ENCODE data around the gene OLFML1. TPM values are rescaled to one million over a fixed set of nuclear protein-coding genes. Genes with fewer than 3 reads are reported as not detected.

Gene OLFML1
- total RNA-seq, 1 donor from 2014 or later, result not detected

- DNase-seq (ENCODE audit: low read depth), result no peak
Observed at GRCh38 chr11:7531011-7531410, 45.7 kb downstream of the OLFML1 start.

GRCh38 chr11:7532405-7533145 is 47.3 kb downstream of the OLFML1 start:
- no peak for DNase-seq (ENCODE audit: low read depth)

DNA sequence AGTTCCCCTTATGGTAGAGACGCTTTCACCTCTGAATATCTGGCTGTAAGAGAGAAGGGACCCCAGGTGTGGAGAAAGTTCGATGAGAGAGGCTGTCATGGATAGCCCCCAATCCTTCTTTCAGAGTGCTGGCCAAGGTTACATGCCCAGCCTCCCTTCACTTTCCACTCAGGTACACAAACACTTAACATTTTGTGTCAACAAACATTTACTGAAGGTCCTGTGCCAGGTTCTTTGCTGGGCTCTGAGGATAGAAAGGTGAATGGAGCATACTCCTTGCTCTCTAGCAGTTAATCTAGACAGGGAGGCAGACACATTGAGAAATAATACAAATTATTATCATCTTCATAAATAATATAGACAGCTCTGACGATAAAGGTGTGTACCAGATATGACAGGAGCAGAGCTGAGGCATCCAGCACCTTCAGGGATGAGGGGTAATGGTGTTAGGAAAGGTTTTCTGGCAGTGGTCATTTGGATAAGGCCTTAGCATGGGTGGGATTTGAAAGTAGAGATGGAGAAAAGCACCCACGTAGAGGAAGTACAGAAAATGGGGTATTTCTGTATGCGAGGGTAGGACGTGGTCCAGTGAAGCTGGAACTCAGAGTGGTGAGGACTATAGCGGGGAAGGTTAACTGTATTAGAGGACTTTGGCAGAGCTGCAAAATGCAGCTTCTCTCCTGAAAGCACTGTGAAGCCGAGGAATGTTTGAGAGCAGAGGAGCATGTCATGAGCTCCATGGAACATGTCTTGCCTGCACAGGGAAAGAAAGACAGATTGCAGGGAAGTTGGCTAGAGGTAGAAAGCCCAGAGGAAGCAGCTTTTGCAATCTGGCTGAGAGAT is 48.1 kb downstream of the OLFML1 start:
- no peak for DNase-seq (ENCODE audit: low read depth)

DNA sequence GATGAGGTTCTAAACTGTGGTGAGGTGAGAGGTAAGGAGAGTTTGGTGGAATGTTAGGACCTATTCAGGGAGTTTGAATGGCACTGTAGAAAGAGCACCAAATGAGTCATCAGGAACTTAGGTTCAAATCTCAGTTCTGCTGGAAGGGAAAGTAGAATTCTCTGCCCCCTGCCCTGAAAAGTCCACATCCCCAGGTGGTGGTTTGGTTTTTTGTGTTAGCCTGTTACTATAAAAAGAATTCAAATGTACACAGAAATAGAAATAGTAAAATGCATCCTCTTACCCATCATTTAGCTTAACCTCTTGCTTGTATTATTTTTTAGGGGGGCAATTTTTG is 48.7 kb downstream of the OLFML1 start:
- no peak for DNase-seq (ENCODE audit: low read depth)

DNA sequence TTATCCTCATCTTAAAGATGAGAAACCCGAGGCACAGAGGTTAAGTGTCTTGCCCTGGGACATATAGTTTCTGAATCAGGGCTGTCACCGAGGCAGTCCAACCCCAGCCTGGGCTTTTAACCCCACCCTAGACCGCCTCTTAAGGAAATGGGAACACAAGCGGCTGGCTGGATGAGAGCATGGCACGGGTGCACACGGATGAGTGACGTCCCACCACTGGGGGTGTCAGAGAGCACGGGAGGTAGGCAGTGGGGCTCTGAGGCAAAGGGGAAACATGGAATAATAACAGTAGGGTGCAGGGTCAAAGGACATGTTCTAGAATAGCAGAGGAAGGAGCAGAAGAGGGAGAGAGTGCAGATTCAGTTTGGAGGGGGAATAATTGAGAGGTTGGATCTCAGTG is 50.8 kb downstream of the OLFML1 start:
- DNase-seq (ENCODE audit: low read depth), result no peak

DNA sequence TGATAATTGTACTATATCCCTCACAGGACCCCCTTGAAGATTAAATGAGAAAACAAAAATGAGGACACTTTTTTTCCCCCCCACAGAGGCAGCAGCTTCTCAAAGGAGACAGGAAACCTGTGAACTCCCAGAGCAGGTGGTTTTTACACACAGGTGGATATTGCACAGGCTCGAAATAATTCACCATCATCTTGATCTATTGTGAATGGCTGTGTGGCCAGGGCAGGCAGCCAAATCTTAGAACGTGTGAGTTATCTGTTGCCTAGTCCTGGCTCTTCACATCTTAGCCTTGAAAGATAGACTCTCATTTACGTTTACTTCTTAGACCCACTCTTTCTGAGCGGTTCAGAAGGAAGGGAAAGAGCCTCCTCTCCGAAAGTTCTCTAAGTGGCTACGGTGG is 52.0 kb downstream of the OLFML1 start:
- DNase-seq (ENCODE audit: low read depth), result no peak

DNA sequence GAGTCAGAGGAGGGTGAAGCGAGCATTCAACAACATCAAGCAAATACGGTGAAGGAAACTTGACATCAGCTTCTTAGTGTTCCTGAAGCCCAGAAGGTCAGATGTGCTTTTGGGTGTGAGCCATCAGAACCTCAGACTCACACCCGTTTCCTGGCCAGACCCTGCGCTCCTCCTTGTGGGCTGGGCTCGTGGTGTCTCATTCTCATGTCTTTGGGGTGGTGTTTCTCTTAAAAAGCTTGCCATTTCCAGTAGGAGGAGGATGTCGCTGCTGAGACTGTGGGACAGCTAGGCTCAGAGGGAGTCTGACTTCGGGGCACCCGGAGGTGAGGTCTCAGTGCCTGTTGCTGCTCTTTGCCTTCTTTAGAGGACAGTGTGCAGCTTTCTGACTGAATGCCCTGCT is 52.7 kb downstream of the OLFML1 start:
- no peak for DNase-seq (ENCODE audit: low read depth)

DNA sequence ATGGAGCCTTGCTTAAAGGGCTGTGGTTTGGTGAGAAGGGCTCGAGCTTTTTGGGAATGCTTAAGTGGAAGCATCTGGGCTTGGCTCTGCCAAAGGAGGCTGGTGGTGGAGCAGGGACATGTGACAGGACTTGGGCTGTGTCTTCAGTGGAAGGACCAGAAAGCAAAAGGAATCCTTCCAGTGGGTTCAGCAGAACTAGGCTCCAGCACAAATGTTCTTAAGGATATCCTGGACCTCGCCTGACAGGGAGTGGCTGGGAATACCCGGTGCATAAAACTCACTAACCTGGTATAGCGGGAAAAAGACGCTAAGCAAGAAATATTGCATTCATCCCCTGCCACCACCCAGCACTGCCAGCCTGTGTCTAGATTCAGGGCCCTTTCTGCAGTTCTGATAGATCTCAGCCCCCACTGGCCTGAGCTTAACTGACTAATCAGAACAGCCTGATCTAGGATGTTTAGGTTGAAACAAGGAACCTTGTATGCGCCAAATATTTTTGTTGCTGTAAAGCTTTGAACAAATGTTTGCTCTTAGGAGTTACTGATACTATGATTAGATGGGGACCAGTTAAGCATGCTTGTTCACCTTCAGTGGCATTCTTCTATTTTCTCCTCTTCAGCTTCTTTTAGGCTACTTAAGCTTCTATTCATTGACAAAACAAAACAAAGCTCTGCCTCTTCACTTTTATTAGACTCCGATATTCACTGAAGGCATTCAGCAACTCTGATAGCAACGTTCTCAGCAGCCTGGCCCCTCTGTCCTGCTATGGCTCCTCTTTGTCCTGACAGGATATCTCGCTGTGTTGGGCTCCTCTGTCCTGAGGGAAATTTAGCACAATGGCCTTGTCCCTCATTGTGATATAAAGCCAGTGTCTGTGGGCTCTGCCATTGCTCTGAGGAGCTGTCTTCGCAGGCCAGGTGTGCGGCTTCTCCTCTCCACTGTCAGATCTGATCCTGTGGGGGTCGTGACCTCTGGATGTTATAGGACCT is 53.5 kb downstream of the OLFML1 start:
- DNase-seq (ENCODE audit: low read depth), result no peak

GRCh38 chr11:7540830-7541555 is 55.7 kb downstream of the OLFML1 start:
- no peak for DNase-seq (ENCODE audit: low read depth)

DNA sequence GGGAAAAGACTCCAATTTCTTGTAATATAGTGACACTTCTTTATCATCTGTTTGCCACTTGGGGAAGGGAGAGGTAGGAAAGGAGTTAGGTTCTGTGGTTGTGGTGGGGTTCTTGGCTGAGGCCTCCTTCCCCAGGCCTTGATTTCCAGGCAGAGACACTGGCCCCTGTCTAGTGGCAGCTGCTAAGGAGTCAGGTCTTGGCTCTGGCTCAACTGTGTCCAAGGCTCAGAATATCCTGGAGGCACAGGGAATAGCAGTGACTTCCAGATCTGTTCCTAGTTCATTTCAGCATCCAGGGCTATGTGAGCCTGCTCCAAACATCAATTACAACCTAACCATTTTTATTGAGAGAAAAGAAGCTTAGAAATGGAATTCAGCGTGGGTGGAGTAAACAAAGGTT is 58.0 kb downstream of the OLFML1 start:
- peak; percentile 74 for DNase-seq (ENCODE audit: low read depth)

DNA sequence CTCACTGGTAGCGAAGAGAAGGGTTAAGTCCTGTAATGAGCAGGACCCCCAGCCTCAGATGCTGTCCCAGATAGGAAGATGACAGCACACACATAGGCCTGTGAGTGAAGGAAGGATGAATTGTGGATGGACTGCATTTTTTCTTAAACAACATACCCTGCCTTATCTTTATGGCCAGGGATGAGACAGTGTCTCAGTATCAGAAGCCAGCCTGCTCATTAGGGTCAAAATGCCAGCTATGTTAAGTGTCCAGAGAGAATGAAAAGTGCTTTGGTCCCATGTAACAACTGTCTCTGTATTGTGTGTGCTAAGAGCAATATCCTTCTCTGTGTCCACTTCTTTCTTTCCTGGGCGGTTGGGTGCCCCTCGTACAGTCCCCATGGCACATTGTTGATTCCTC is 58.7 kb downstream of the OLFML1 start:
- DNase-seq (ENCODE audit: low read depth), result no peak

GRCh38 chr11:7545611-7546010 is 60.3 kb downstream of the OLFML1 start:
- DNase-seq (ENCODE audit: low read depth), result no peak

DNA sequence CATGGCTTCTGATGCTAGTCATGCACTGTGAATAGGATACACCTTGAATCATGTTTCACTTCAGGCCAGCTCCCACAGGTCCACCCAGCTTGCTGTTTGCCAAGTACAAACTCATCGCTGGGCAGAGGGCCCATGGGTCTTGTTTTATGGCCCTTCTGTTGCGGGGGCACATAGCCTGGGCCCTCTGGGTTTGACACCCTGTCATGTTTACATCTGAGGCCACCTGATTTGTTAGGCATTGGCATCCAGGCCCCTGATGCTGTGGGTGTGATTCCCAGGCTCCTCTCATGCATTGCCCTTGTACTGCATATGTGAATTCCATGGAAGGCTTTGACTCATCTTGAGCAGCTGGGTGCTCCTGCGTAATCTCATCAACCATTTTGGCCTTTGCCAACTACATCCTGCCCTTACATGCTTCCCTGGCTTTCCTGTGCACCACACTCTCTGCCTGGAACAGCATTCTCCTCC is 61.1 kb downstream of the OLFML1 start:
- no peak for DNase-seq (ENCODE audit: low read depth)

DNA sequence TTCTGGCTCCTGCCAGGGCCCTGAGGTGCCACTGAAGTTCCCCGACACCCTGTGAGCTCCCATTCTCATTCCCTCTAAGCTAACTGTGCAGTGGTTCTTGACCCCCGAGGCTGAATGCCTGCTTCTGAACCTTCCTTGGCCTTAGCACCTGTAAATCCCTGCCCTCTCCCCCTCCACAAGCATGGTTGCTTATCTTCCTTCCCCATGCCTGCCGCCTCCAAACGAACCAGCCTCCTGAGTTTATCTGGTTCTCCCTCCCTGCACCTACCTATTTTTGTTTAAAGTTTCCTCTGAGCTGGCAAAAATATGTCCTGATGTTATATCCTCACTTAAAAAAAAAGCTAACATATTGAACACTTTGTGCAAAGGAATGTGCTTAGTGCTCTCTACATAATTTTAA is 62.4 kb downstream of the OLFML1 start:
- DNase-seq (ENCODE audit: low read depth), result no peak

DNA sequence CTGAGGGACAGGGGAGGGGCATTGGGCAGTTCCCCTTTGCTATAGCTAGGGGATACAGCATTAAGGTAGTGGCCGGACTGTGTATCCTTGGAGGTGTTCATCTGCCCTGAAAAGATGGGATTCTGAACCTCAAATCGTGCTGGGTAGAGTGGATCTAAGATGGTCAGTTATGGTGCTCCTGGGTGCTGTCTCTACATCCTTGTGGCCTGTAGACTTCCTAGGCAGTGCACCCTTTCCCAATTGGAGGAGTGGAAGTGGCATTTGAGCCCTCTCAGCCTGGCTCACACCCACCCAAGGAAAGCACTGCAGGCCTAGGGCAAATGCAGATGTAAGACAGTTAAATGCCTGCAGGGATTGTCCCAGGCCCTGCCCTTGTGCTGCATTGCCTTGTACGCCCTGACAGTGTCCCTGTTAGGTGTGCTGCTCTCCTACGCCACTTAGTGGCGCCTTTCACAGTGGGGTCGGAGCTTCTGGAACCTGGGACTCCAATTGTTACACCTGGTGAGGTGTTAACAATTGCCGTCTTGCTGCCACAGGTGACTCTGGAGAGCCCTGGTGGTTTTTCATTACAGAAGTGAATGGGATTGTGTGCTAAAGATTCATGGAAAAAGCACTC is 63.5 kb downstream of the OLFML1 start:
- DNase-seq (ENCODE audit: low read depth), result no peak

GRCh38 chr11:7549681-7550080 is 64.4 kb downstream of the OLFML1 start:
- DNase-seq (ENCODE audit: low read depth), result no peak

DNA sequence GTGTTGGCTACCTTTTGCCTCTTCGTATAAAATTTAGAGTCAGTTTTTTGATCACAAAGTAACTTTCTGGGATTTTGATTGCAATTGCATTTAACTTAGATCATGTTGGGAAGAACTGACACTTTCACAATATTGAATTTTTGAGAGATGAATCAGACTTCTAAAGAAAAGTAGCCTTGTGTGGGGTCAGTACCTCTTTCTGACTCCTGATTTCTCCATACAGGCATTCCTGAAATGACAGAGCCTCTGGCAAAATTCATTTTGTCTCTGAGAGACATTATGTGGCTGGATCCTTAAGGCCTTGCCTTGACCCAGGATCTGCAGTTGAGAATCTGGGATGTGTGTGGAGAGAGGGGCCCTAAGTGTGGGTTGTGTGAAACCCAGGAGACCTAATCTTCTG is 66.3 kb downstream of the OLFML1 start:
- DNase-seq (ENCODE audit: low read depth), result no peak

- DNase-seq (ENCODE audit: low read depth), result no peak
Observed at GRCh38 chr11:7552666-7553065, 67.4 kb downstream of the OLFML1 start.

DNA sequence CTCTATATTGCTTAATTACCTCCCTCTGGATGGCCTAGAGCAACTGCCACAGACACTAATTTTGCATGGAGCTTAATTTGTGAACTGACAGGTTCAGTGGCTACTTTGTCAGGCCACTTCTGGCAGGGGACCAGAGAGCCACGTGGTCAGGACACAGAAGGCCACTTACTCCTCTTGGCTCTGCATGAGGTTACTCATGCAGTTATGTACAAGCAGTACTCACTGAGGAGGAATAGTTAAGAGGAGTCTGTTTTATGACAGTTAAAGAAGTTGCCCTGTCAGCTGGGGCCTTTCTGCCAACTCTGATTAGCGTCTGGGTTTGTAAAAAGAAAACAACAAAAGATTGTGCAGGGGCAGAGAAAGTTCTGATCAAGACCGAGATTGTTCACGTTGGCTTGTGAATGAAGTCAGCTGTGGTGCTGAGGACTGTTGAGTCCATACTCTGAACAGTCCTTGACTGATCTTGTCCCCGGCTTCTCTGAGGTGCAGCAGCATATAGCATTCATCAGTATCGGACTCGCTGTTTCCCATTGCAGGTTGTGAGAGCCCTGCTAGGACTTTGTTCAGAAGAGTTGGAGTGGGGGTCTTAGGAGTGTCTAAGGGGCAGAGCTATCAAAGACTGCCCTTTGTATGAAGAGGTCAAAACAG is 69.9 kb downstream of the OLFML1 start:
- peak; percentile 37 for DNase-seq (ENCODE audit: low read depth)

GRCh38 chr11:7558046-7558445 is 72.7 kb downstream of the OLFML1 start:
- no peak for DNase-seq (ENCODE audit: low read depth)
